Neural progenitor cell (in vitro differentiated cells): Measurements from ENCODE around the gene ATOSB. TPM values are rescaled to one million over a fixed set of nuclear protein-coding genes. Genes with fewer than 3 reads are reported as not detected.

Experiments used
- DNase-seq: peaks from one replicate; pipeline ENCODE4 v3.0.0-alpha.2; 2016; ENCODE audit warnings: low spot score
- H2AFZ ChIP-seq: fragments of 200-600 bp; sonication (generic); replicated peaks from 2 replicates; pipeline ENCODE4 v1.6.1; 2016; ENCODE audit warnings: antibody characterized with exemption
- H3F3A ChIP-seq: fragments of 200-600 bp; sonication (generic); 2 replicates; pipeline ENCODE4 v1.6.1; 2016; ENCODE audit warnings: antibody characterized with exemption, low read depth
- H3K27ac ChIP-seq: fragments of 200-600 bp; sonication (generic); 2 replicates; pipeline ENCODE4 v1.5.1; 2016; ENCODE audit warnings: mild to moderate bottlenecking
- H3K27me3 ChIP-seq: fragments of 200-600 bp; sonication (generic); 2 replicates; pipeline ENCODE4 v1.6.1; 2016; ENCODE audit warnings: mild to moderate bottlenecking, moderate library complexity
- H3K36me3 ChIP-seq: fragments of 200-600 bp; sonication (generic); 2 replicates; pipeline ENCODE4 v1.5.1; 2016
- H3K4me1 ChIP-seq: fragments of 200-600 bp; sonication (generic); 2 replicates; pipeline ENCODE4 v1.6.1; 2016; ENCODE audit warnings: mixed run types
- H3K4me2 ChIP-seq: fragments of 200-600 bp; sonication (generic); 2 replicates; pipeline ENCODE4 v1.6.1; 2016
- H3K4me3 ChIP-seq: fragments of 200-600 bp; sonication (generic); 2 replicates; pipeline ENCODE4 v1.5.1; 2016
- H3K79me2 ChIP-seq: fragments of 200-600 bp; sonication (generic); 2 replicates; pipeline ENCODE4 v1.6.1; 2016; ENCODE audit warnings: low read depth
- H3K9ac ChIP-seq: fragments of 200-600 bp; sonication (generic); 2 replicates; pipeline ENCODE4 v1.6.1; 2016
- H3K9me3 ChIP-seq: fragments of 200-600 bp; sonication (generic); 2 replicates; pipeline ENCODE4 v1.5.1; 2016; ENCODE audit warnings: low read depth
- H4K20me1 ChIP-seq: fragments of 200-600 bp; sonication (generic); 2 replicates; pipeline ENCODE4 v1.6.1; 2016; ENCODE audit warnings: low read depth
- H3K27ac Mint-ChIP-seq: 3 replicates; pipeline ENCODE4 v1.8.0; 2021; ENCODE audit warnings: mixed read lengths
- H3K27me3 Mint-ChIP-seq: 2 replicates; pipeline ENCODE4 v1.8.0; 2022; ENCODE audit warnings: low read depth, mild to moderate bottlenecking, inconsistent platforms, moderate library complexity, mixed read lengths; ENCODE audit not compliant: insufficient read depth
- H3K36me3 Mint-ChIP-seq: 3 replicates; pipeline ENCODE4 v1.8.0; 2021; ENCODE audit warnings: mixed read lengths
- H3K4me1 Mint-ChIP-seq: 3 replicates; pipeline ENCODE4 v1.8.0; 2021; ENCODE audit warnings: mixed read lengths
- H3K4me3 Mint-ChIP-seq: 3 replicates; pipeline ENCODE4 v1.8.0; 2021; ENCODE audit warnings: mild to moderate bottlenecking, moderate library complexity, mixed read lengths
- H3K9me3 Mint-ChIP-seq: 3 replicates; pipeline ENCODE4 v1.8.0; 2020; ENCODE audit warnings: mixed read lengths
- CTCF ChIP-seq: fragments of 200-600 bp; sonication (generic); IDR thresholded peaks from 2 replicates; pipeline ENCODE4 v1.5.1; 2017; ENCODE audit warnings: antibody characterized with exemption, mild to moderate bottlenecking
- EZH2 ChIP-seq: fragments of 200-600 bp; sonication (generic); IDR thresholded peaks from 2 replicates; pipeline ENCODE4 v1.6.1; 2017; ENCODE audit warnings: antibody characterized with exemption, mild to moderate bottlenecking, moderate library complexity
- EZH2phosphoT487 ChIP-seq: fragments of 200-600 bp; sonication (generic); IDR thresholded peaks from 2 replicates; pipeline ENCODE4 v1.6.1; 2017; ENCODE audit warnings: antibody characterized with exemption
- total RNA-seq: library from RNA; depleted of rRNA; stranded (reverse); fragments of >200 nt; gene quantifications from 2 replicates; pipeline ENCODE4 v1.2.3, GENCODE V29; 2015; ENCODE audit warnings: low replicate concordance

Gene ATOSB
- total RNA-seq, 1 donor from 2014 or later: 8.5 TPM

GRCh38 chr9:35069020-35069419, 46.6 kb downstream of the ATOSB start:
- no peaks in the 10 kb centered on the region for H3K9me3 ChIP-seq
- H3K4me1 ChIP-seq: peaks cover 15% of the 10 kb centered on the region
- H3K36me3 ChIP-seq: peaks cover 2% of the 10 kb centered on the region
- H3K4me2 ChIP-seq: peak overlapping the region; percentile 88
- peaks cover 60% of the 10 kb centered on the region for H4K20me1 ChIP-seq
- H2AFZ ChIP-seq: no peak overlapping the region
- TF ChIP-seq EZH2 (no peak), EZH2phosphoT487 (no peak), CTCF (no peak)
- H3K4me3 ChIP-seq: no peak overlapping the region
- Mint-ChIP-seq H3K9me3 (no peaks in the 10 kb centered on the region), H3K4me1 (peaks cover 40% of the 10 kb centered on the region), H3K27ac (no peak overlapping the region), H3K4me3 (peak overlapping the region; percentile 64), H3K36me3 (peaks cover 50% of the 10 kb centered on the region), H3K27me3 (peaks cover 4% of the 10 kb centered on the region)
- H3K79me2 ChIP-seq: peaks cover 71% of the 10 kb centered on the region
- H3K27me3 ChIP-seq: no peaks in the 10 kb centered on the region
- no peak for DNase-seq
- no peak overlapping the region for H3K9ac ChIP-seq
- H3F3A ChIP-seq: peaks cover 27% of the 10 kb centered on the region
- H3K27ac ChIP-seq: no peak overlapping the region

- peaks cover 29% of the 10 kb centered on the region for H3K4me1 Mint-ChIP-seq
- DNase-seq: no peak
- no peak overlapping the region for H3K27ac Mint-ChIP-seq
- Histone ChIP-seq H3K9ac (no peak overlapping the region), H4K20me1 (peaks cover 73% of the 10 kb centered on the region), H3K4me1 (peaks cover 11% of the 10 kb centered on the region), H3K4me3 (no peak overlapping the region), H3K27ac (no peak overlapping the region), H3K4me2 (no peak overlapping the region), H2AFZ (no peak overlapping the region), H3F3A (peaks cover 12% of the 10 kb centered on the region), H3K36me3 (peaks cover 9% of the 10 kb centered on the region), H3K79me2 (peaks cover 71% of the 10 kb centered on the region), H3K27me3 (no peaks in the 10 kb centered on the region), H3K9me3 (no peaks in the 10 kb centered on the region)
- no peaks in the 10 kb centered on the region for H3K9me3 Mint-ChIP-seq
- TF ChIP-seq EZH2phosphoT487 (no peak), CTCF (no peak), EZH2 (no peak)
- H3K27me3 Mint-ChIP-seq: peaks cover 4% of the 10 kb centered on the region
- peaks cover 62% of the 10 kb centered on the region for H3K36me3 Mint-ChIP-seq
- no peak overlapping the region for H3K4me3 Mint-ChIP-seq
These were observed 48.6 kb downstream of the ATOSB start for GRCh38 chr9:35067056-35067455.

GRCh38 chr9:35060548-35061207, 55.0 kb downstream of the ATOSB start:
- peaks cover 23% of the 10 kb centered on the region for H3F3A ChIP-seq
- no peak for DNase-seq
- H3K4me1 ChIP-seq: no peaks in the 10 kb centered on the region
- H3K9ac ChIP-seq: no peak overlapping the region
- H3K36me3 Mint-ChIP-seq: peaks cover 84% of the 10 kb centered on the region
- peaks cover 26% of the 10 kb centered on the region for H4K20me1 ChIP-seq
- H3K27me3 ChIP-seq: no peaks in the 10 kb centered on the region
- no peak overlapping the region for H2AFZ ChIP-seq
- no peak overlapping the region for H3K27ac Mint-ChIP-seq
- H3K4me3 Mint-ChIP-seq: no peak overlapping the region
- no peaks in the 10 kb centered on the region for H3K27me3 Mint-ChIP-seq
- TF ChIP-seq EZH2phosphoT487 (no peak), EZH2 (no peak), CTCF (no peak)
- peaks cover 11% of the 10 kb centered on the region for H3K79me2 ChIP-seq
- H3K36me3 ChIP-seq: peaks cover 27% of the 10 kb centered on the region
- no peaks in the 10 kb centered on the region for H3K9me3 Mint-ChIP-seq
- no peak overlapping the region for H3K4me3 ChIP-seq
- H3K9me3 ChIP-seq: no peaks in the 10 kb centered on the region
- H3K27ac ChIP-seq: no peak overlapping the region
- no peak overlapping the region for H3K4me2 ChIP-seq
- H3K4me1 Mint-ChIP-seq: no peaks in the 10 kb centered on the region
